Measurements from ENCODE around the gene HAGH.
"Not testable (repeated sequence)": the region's sequence is repeated elsewhere in the genome, so short reads cannot be mapped to it uniquely, and the experiment has no call there.

HAGH gene

DNA sequence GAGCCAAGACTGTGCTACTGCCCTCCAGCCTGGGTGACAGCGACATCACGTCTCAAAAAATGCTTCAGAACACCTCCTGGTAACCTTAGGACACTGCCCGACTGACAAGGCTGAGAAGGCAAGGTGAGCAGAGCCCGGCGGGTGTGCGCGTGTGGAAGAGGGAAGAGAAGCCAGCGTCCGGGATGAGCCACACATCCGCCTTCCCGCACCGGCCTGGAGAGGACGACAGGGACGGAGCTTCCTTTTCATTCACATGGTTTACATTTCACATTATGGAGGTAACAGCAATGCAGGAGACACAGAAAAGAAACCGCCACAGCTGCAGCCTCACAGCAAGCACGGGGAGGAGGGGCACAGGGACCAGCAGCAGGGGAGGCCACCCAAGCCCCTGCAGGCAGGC, 16.5 kb downstream of the HAGH start:
- peaks cover 43% of the 10 kb centered on the region for H3K36me3 ChIP-seq (ENCODE audit: control insufficient read depth, insufficient read depth, low read length)
- H3K4me1 ChIP-seq (ENCODE audit: control insufficient read depth, insufficient read depth, low read length, poor library complexity, severe bottlenecking) = no peaks in the 10 kb centered on the region
- no peak overlapping the region for H3K4me3 ChIP-seq (ENCODE audit: extremely low read depth, insufficient read depth, low read length, poor library complexity, severe bottlenecking)
- WGBS, 2 experiments (ENCODE audit: insufficient coverage in 2 of 2) = 95 to 98% methylated on average over 9 to 10 of the region's 16 CpGs
- no peaks in the 10 kb centered on the region for H3K9me3 ChIP-seq (ENCODE audit: control insufficient read depth, low read length)
- no peak overlapping the region for H3K27ac ChIP-seq (ENCODE audit: low read depth, low read length, severe bottlenecking)

GRCh38 chr16:1809281-1809801, 17.3 kb downstream of the HAGH start:
- H3K4me1 ChIP-seq (ENCODE audit: control insufficient read depth, insufficient read depth, low read length, poor library complexity, severe bottlenecking) = no peaks in the 10 kb centered on the region
- no peak overlapping the region for H3K27ac ChIP-seq (ENCODE audit: low read depth, low read length, severe bottlenecking)
- no peak overlapping the region for H3K4me3 ChIP-seq (ENCODE audit: extremely low read depth, insufficient read depth, low read length, poor library complexity, severe bottlenecking)
- H3K36me3 ChIP-seq (ENCODE audit: control insufficient read depth, insufficient read depth, low read length) = peaks cover 48% of the 10 kb centered on the region
- no peaks in the 10 kb centered on the region for H3K9me3 ChIP-seq (ENCODE audit: control insufficient read depth, low read length)
- WGBS, 2 experiments (ENCODE audit: insufficient coverage in 2 of 2) = 65 to 73% methylated on average over 16 to 27 of the region's 28 CpGs

GRCh38 chr16:1808691-1809090, 17.9 kb downstream of the HAGH start:
- H3K36me3 ChIP-seq (ENCODE audit: control insufficient read depth, insufficient read depth, low read length) = peaks cover 44% of the 10 kb centered on the region
- H3K4me1 ChIP-seq (ENCODE audit: control insufficient read depth, insufficient read depth, low read length, poor library complexity, severe bottlenecking) = no peaks in the 10 kb centered on the region
- H3K9me3 ChIP-seq (ENCODE audit: control insufficient read depth, low read length) = no peaks in the 10 kb centered on the region
- no peak overlapping the region for H3K27ac ChIP-seq (ENCODE audit: low read depth, low read length, severe bottlenecking)
- WGBS, 2 experiments (ENCODE audit: insufficient coverage in 2 of 2) = 79% methylated on average over 14 to 17 of the region's 18 CpGs
- no peak overlapping the region for H3K4me3 ChIP-seq (ENCODE audit: extremely low read depth, insufficient read depth, low read length, poor library complexity, severe bottlenecking)

GRCh38 chr16:1807626-1808025, 19.0 kb downstream of the HAGH start:
- WGBS, 2 experiments (ENCODE audit: insufficient coverage in 2 of 2) = 81 to 83% methylated on average over 6 to 10 of the region's 10 CpGs
- Histone ChIP-seq H3K4me3 (ENCODE audit: extremely low read depth, insufficient read depth, low read length, poor library complexity, severe bottlenecking) (no peak overlapping the region), H3K9me3 (ENCODE audit: control insufficient read depth, low read length) (no peaks in the 10 kb centered on the region), H3K27ac (ENCODE audit: low read depth, low read length, severe bottlenecking) (no peak overlapping the region), H3K36me3 (ENCODE audit: control insufficient read depth, insufficient read depth, low read length) (peaks cover 42% of the 10 kb centered on the region), H3K4me1 (ENCODE audit: control insufficient read depth, insufficient read depth, low read length, poor library complexity, severe bottlenecking) (no peaks in the 10 kb centered on the region)

- 82% methylated on average over 10 of the region's 10 CpGs for WGBS, 2 experiments (ENCODE audit: insufficient coverage in 2 of 2)
- H3K9me3 ChIP-seq (ENCODE audit: control insufficient read depth, low read length) = peaks cover 4% of the 10 kb centered on the region
- H3K27ac ChIP-seq (ENCODE audit: low read depth, low read length, severe bottlenecking) = no peak overlapping the region
- no peaks in the 10 kb centered on the region for H3K4me1 ChIP-seq (ENCODE audit: control insufficient read depth, insufficient read depth, low read length, poor library complexity, severe bottlenecking)
- no peak overlapping the region for H3K4me3 ChIP-seq (ENCODE audit: extremely low read depth, insufficient read depth, low read length, poor library complexity, severe bottlenecking)
- peaks cover 14% of the 10 kb centered on the region for H3K36me3 ChIP-seq (ENCODE audit: control insufficient read depth, insufficient read depth, low read length)
Observed at GRCh38 chr16:1800701-1801100, 25.9 kb downstream of the HAGH start.

DNA sequence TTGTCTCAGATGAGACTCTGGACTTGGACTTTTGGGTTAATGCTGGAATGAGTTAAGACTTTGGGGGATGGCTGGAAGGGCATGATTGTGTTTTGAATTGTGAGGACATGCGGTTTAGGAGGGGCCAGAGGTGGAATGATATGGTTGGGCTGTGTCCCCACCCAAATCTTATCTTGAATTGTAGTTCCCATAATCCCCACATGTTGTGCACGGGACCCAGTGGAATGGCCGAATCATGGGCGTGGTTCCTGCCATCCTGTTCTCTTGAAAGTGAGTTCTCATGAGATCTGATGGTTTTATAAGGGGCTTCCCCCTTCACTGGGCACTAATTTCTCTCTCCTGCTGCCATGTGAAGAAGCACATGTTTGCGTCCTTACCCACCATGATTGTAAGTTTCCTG, 27.4 kb downstream of the HAGH start:
- H3K9me3 ChIP-seq (ENCODE audit: control insufficient read depth, low read length); H3K36me3 ChIP-seq (ENCODE audit: control insufficient read depth, insufficient read depth, low read length); H3K27ac ChIP-seq (ENCODE audit: low read depth, low read length, severe bottlenecking); H3K4me3 ChIP-seq (ENCODE audit: extremely low read depth, insufficient read depth, low read length, poor library complexity, severe bottlenecking); H3K4me1 ChIP-seq (ENCODE audit: control insufficient read depth, insufficient read depth, low read length, poor library complexity, severe bottlenecking): not testable (repeated sequence)
- 88% methylated on average over 1 of the region's 5 CpGs; no CpG with 5 or more reads in 1 of the 2 experiments for WGBS, 2 experiments (ENCODE audit: insufficient coverage in 2 of 2)

GRCh38 chr16:1794908-1795666, 31.5 kb downstream of the HAGH start:
- peaks cover 4% of the 10 kb centered on the region for H3K9me3 ChIP-seq (ENCODE audit: control insufficient read depth, low read length)
- H3K36me3 ChIP-seq (ENCODE audit: control insufficient read depth, insufficient read depth, low read length) = peaks cover 2% of the 10 kb centered on the region
- no peak overlapping the region for H3K4me3 ChIP-seq (ENCODE audit: extremely low read depth, insufficient read depth, low read length, poor library complexity, severe bottlenecking)
- WGBS, 2 experiments (ENCODE audit: insufficient coverage in 2 of 2) = 90 to 96% methylated on average over 25 to 28 of the region's 32 CpGs
- no peaks in the 10 kb centered on the region for H3K4me1 ChIP-seq (ENCODE audit: control insufficient read depth, insufficient read depth, low read length, poor library complexity, severe bottlenecking)
- no peak overlapping the region for H3K27ac ChIP-seq (ENCODE audit: low read depth, low read length, severe bottlenecking)

- no peaks in the 10 kb centered on the region for H3K4me1 ChIP-seq (ENCODE audit: control insufficient read depth, insufficient read depth, low read length, poor library complexity, severe bottlenecking)
- H3K9me3 ChIP-seq (ENCODE audit: control insufficient read depth, low read length) = peaks cover 4% of the 10 kb centered on the region
- peaks cover 8% of the 10 kb centered on the region for H3K36me3 ChIP-seq (ENCODE audit: control insufficient read depth, insufficient read depth, low read length)
- 80 to 90% methylated on average over 10 to 15 of the region's 18 CpGs for WGBS, 2 experiments (ENCODE audit: insufficient coverage in 2 of 2)
- H3K27ac ChIP-seq (ENCODE audit: low read depth, low read length, severe bottlenecking) = no peak overlapping the region
- no peak overlapping the region for H3K4me3 ChIP-seq (ENCODE audit: extremely low read depth, insufficient read depth, low read length, poor library complexity, severe bottlenecking)
Observed at GRCh38 chr16:1794221-1794871, 32.3 kb downstream of the HAGH start.

DNA sequence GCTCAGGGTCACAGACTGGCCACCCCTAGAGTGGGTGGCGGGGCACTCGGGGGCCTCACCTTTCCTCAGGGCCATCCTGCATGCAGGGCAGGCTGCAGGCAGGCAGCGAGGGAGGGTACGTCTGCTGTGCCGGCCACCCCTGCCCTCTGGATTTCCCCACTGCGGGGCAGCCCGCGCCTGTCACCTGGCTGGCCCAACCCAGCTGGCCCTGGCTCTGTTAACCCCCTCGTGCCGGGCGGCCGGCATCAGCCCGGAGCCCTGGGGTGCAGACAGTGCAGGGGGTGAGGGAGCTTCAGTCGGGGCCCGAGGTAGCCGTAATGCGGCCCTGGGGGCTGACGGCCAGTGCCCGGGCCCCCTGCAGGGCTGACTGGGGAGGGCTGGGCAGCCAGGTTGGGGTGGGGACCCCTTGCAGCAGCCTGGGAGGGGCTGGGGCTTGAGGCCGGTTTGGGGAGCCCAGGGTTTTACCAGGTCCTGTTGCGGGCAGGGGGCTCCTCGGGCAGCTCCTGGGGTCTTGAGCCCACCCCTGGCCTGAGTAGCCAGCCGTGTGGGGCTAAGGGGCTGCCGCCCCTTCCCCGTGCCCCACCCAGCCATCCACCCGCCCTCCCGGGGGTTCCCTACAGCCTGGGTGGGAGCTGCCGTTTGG, 32.9 kb downstream of the HAGH start, which contains the start of gene IGFALS:
TSS of gene IGFALS (minus strand) at position 128 of the 643 bp plus-strand sequence. CDS start at position 75, 53 bp downstream.
- H3K9me3 ChIP-seq (ENCODE audit: control insufficient read depth, low read length) = peaks cover 4% of the 10 kb centered on the region
- WGBS, 2 experiments (ENCODE audit: insufficient coverage in 2 of 2) = 92 to 95% methylated on average over 16 to 27 of the region's 28 CpGs
- no peak within 1 kb of the TSS for H3K4me3 ChIP-seq (ENCODE audit: extremely low read depth, insufficient read depth, low read length, poor library complexity, severe bottlenecking)
- H3K27ac ChIP-seq (ENCODE audit: low read depth, low read length, severe bottlenecking) = no peak within 1 kb of the TSS
- H3K36me3 ChIP-seq (ENCODE audit: control insufficient read depth, insufficient read depth, low read length) = peaks cover 13% of the 10 kb centered on the region
- H3K4me1 ChIP-seq (ENCODE audit: control insufficient read depth, insufficient read depth, low read length, poor library complexity, severe bottlenecking) = no peaks in the 10 kb centered on the region

DNA sequence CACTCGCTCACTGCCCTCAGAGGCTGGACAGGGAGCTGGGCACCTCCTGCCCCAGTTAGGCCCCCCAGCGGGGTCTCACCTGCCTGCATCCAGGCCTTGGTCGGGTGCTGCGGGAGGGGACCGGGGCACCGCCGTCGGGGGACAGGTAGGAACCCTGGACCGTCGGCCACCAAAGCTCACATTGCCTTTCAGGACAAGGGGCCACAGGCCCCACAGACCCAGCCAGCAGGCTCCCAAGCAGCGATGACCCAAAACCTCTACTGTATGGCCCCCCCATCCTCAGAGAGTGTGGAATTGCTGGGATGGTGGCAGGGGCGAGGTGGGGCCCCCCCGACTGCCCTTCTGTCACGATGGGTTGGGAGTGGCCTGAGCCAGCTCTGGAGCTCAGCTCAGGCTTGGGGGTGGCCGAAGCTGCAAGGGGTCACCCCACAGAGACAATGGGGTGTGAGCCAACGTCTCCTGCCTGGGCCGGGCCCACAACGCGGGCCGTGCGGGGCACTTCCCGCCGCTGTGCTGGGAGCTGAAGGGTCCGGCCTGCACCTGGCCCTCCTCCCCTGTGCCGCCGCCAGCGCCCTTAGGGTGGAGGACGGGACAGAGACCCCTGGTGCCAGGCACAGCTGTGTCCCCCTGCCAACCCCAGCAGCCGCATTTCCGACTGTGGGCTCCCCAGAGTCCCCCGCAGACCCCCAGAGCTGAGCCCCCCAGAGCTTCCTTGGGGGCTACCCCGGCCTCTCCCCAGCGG, 33.6 kb downstream of the HAGH start:
- Histone ChIP-seq H3K4me3 (ENCODE audit: extremely low read depth, insufficient read depth, low read length, poor library complexity, severe bottlenecking) (no peak overlapping the region), H3K9me3 (ENCODE audit: control insufficient read depth, low read length) (peaks cover 2% of the 10 kb centered on the region), H3K36me3 (ENCODE audit: control insufficient read depth, insufficient read depth, low read length) (peaks cover 19% of the 10 kb centered on the region), H3K27ac (ENCODE audit: low read depth, low read length, severe bottlenecking) (no peak overlapping the region), H3K4me1 (ENCODE audit: control insufficient read depth, insufficient read depth, low read length, poor library complexity, severe bottlenecking) (no peaks in the 10 kb centered on the region)
- 93 to 95% methylated on average over 23 to 31 of the region's 33 CpGs for WGBS, 2 experiments (ENCODE audit: insufficient coverage in 2 of 2)

All from mesodermal cell (in vitro differentiated cells).